Measurements from ENCODE around the gene CGA. TPM values are rescaled to one million over a fixed set of nuclear protein-coding genes. Genes with fewer than 3 reads are reported as not detected.

Gene CGA
- total RNA-seq, 2 donors from 2014 or later = not detected

DNA sequence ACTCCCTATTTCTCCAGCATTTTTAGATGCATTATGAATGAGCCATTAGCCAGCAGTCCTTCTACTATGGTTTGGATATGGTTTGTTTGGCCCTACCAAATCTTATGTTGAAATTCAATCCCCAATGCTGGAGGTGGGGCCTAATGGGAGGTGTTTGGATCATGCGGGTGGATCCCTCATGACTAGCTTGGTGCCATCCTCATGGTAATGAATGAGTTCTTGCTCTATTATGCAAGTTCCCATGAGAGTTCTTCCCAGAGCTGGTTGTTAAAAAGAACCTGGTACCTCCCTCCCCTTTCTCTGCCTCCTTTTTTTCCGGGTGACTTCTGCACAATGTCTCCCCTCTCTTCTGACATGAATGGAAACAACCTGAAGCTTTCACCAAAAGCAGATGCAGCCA, 6.2 kb upstream of the CGA start:
- no peak for TF ChIP-seq CTCF (IDR thresholded peaks at IDR 0.05)
- H3K4me1 ChIP-seq (ENCODE audit: control insufficient read depth in 1 of 2, low read depth in 2 of 2) = no peaks in the 10 kb centered on the region
- no peak overlapping the region for H3K27ac ChIP-seq
- no peaks in the 10 kb centered on the region for H3K27me3 ChIP-seq (replicated peaks; ENCODE audit: insufficient read depth)
- no peak overlapping the region for H3K4me3 ChIP-seq
- no peak for ATAC-seq (ENCODE audit: insufficient number of reproducible peaks, low FRiP score, low read depth)
- no peak for DNase-seq (ENCODE audit: low spot score)
- H3K36me3 ChIP-seq = no peaks in the 10 kb centered on the region
- H3K9me3 ChIP-seq = no peaks in the 10 kb centered on the region

DNA sequence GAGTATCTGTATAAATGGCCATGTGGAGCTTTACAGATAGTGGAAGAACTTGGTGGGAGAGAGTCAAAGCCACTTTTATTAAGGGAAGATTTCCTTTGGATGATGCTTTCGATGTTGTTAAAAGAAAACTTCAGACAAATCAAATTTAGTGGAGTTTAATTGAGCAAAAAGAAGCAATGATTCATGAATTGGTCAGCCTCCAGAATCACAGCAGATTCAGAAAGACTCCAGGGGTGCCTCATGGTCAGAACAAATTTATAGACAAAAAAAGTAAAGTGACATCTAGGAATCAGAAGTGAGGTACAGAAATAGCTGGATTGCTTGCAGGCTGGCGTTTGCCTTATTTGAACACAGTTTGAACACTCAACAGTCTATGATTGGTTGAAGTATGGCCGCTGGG, 5.3 kb upstream of the CGA start:
- Histone ChIP-seq H3K27ac (no peak overlapping the region), H3K4me1 (ENCODE audit: control insufficient read depth in 1 of 2, low read depth in 2 of 2) (no peaks in the 10 kb centered on the region), H3K4me3 (no peak overlapping the region), H3K27me3 (replicated peaks; ENCODE audit: insufficient read depth) (no peaks in the 10 kb centered on the region), H3K9me3 (no peaks in the 10 kb centered on the region), H3K36me3 (no peaks in the 10 kb centered on the region)
- ATAC-seq (ENCODE audit: insufficient number of reproducible peaks, low FRiP score, low read depth) = no peak
- no peak for TF ChIP-seq CTCF (IDR thresholded peaks at IDR 0.05)
- DNase-seq (ENCODE audit: low spot score) = no peak

- DNase-seq (ENCODE audit: low spot score) = no peak
- no peaks in the 10 kb centered on the region for H3K4me1 ChIP-seq (ENCODE audit: control insufficient read depth in 1 of 2, low read depth in 2 of 2)
- no peaks in the 10 kb centered on the region for H3K9me3 ChIP-seq
- H3K27me3 ChIP-seq (replicated peaks; ENCODE audit: insufficient read depth) = no peaks in the 10 kb centered on the region
- ATAC-seq (ENCODE audit: insufficient number of reproducible peaks, low FRiP score, low read depth) = no peak
- no peak overlapping the region for H3K27ac ChIP-seq
- TF ChIP-seq CTCF (IDR thresholded peaks at IDR 0.05) = no peak
- H3K4me3 ChIP-seq = no peak overlapping the region
- H3K36me3 ChIP-seq = no peaks in the 10 kb centered on the region
Measured at GRCh38 chr6:87099472-87099871, 4.6 kb upstream of the CGA start.

DNA sequence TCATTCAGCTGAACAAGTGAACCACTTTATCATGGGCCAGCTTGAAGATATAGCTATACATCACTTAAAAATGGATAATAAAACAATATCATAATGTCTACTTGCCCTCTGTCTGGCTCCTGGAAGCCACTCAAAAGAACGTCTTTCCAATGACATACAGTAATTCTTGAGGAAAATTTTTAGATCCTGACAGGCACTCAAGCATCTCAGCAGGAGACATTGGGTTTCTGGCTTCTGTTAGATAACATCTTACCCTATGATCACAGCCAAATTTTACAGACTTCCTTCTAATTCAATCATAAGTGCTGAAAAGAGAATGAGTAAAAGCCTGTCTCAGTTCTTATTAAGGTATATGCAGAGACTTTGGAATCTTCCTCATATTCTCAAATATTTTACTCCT, 330 bp downstream of the CGA start:
- H3K27ac ChIP-seq = no peak overlapping the region
- no peaks in the 10 kb centered on the region for H3K27me3 ChIP-seq (replicated peaks; ENCODE audit: insufficient read depth)
- no peaks in the 10 kb centered on the region for H3K9me3 ChIP-seq
- ATAC-seq (ENCODE audit: insufficient number of reproducible peaks, low FRiP score, low read depth) (no peak), DNase-seq (ENCODE audit: low spot score) (no peak)
- no peaks in the 10 kb centered on the region for H3K36me3 ChIP-seq
- no peak overlapping the region for H3K4me3 ChIP-seq
- TF ChIP-seq CTCF (IDR thresholded peaks at IDR 0.05) = no peak
- H3K4me1 ChIP-seq (ENCODE audit: control insufficient read depth in 1 of 2, low read depth in 2 of 2) = no peaks in the 10 kb centered on the region

DNA sequence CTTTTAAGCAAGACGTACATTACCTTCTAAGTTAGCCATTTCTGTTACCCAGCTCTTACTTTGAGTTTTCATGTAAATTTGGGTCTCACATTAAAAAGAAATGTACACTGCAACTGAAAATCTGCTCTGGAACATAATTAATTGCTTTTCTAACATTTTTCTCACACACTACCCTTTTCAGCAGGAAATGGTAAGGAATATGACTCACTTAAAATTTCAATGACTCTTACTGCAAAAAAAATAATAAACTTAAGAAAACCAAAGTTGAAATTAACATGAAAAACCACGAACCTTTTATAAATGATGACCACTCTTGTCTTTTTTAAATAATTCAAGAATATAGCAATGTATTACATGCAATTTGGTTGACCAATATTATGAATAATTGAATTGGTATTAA, 1.3 kb downstream of the CGA start:
- Histone ChIP-seq H3K4me1 (ENCODE audit: control insufficient read depth in 1 of 2, low read depth in 2 of 2) (no peaks in the 10 kb centered on the region), H3K27ac (no peak overlapping the region), H3K4me3 (no peak overlapping the region), H3K9me3 (no peaks in the 10 kb centered on the region), H3K27me3 (replicated peaks; ENCODE audit: insufficient read depth) (no peaks in the 10 kb centered on the region), H3K36me3 (no peaks in the 10 kb centered on the region)
- DNase-seq (ENCODE audit: low spot score) = no peak
- TF ChIP-seq CTCF (IDR thresholded peaks at IDR 0.05) = no peak
- ATAC-seq (ENCODE audit: insufficient number of reproducible peaks, low FRiP score, low read depth) = no peak
